Skeletal muscle tissue (tissue), 4 donors: ENCODE data around the gene PPP1R14C. TPM values are rescaled to one million over a fixed set of nuclear protein-coding genes. Genes with fewer than 3 reads are reported as not detected.
A peak's percentile ranks its signal among the peaks of the same experiment; 100 is the strongest.

Experiments used
- H3K27ac ChIP-seq: one replicate; pipeline ENCODE4 v1.7.0; 2013; ENCODE audit warnings: mild to moderate bottlenecking, low read depth, low read length, inconsistent platforms
- H3K27me3 ChIP-seq, 3 donors: one replicate each; pipeline ENCODE4 v1.7.0; 2013; ENCODE audit warnings: low read length in 3 of 3; ENCODE audit not compliant: control insufficient read depth in 3 of 3, insufficient read depth in 3 of 3
- H3K36me3 ChIP-seq, 3 donors: one replicate each; pipeline ENCODE4 v1.7.0; 2013; ENCODE audit warnings: low read length in 3 of 3; ENCODE audit not compliant: control insufficient read depth in 3 of 3, insufficient read depth in 3 of 3
- H3K4me1 ChIP-seq, 3 donors: one replicate each; pipeline ENCODE4 v1.7.0; 2013; ENCODE audit warnings: low read length in 3 of 3, mild to moderate bottlenecking in 3 of 3; ENCODE audit not compliant: control insufficient read depth in 3 of 3, insufficient read depth in 3 of 3
- H3K4me3 ChIP-seq, 3 donors: one replicate each; pipeline ENCODE4 v1.7.0; 2013; ENCODE audit warnings: low read length in 3 of 3
- H3K9ac ChIP-seq, 3 donors: one replicate each; pipeline ENCODE4 v1.7.0; 2013; ENCODE audit warnings: low read length in 3 of 3, mild to moderate bottlenecking in 3 of 3, moderate library complexity in 2 of 3, low read depth in 1 of 3
- H3K9me3 ChIP-seq, 3 donors: one replicate each; pipeline ENCODE4 v1.7.0; 2013; ENCODE audit warnings: low read length in 3 of 3; ENCODE audit not compliant: control insufficient read depth in 3 of 3
- total RNA-seq: library from RNA; depleted of rRNA; stranded (reverse); fragments of >200 nt; gene quantifications from one replicate; pipeline ENCODE4 v1.2.3, GENCODE V29; 2014
- donor health status: Osteomylitis.

PPP1R14C gene
- total RNA-seq, 1 donor from 2014 or later: 14.1 TPM

GRCh38 chr6:150271501-150272263, 128.8 kb downstream of the PPP1R14C start:
- H3K9me3 ChIP-seq: no peaks in the 10 kb centered on the region
- H3K4me3 ChIP-seq: no peak overlapping the region
- H3K27ac ChIP-seq: no peak overlapping the region
- no peaks in the 10 kb centered on the region for H3K36me3 ChIP-seq
- no peaks in the 10 kb centered on the region for H3K27me3 ChIP-seq
- no peak overlapping the region for H3K9ac ChIP-seq
- peaks cover 11 to 30% (median 18%) of the 10 kb centered on the region in 3 donors for H3K4me1 ChIP-seq

GRCh38 chr6:150272264-150272975, 129.6 kb downstream of the PPP1R14C start:
- Histone ChIP-seq H3K4me1 (peaks cover 12 to 30% (median 18%) of the 10 kb centered on the region in 3 donors), H3K36me3 (no peaks in the 10 kb centered on the region), H3K9me3 (no peaks in the 10 kb centered on the region), H3K9ac (no peak overlapping the region), H3K4me3 (no peak overlapping the region), H3K27ac (no peak overlapping the region), H3K27me3 (no peaks in the 10 kb centered on the region)

GRCh38 chr6:150272976-150273315, 130.1 kb downstream of the PPP1R14C start:
- Histone ChIP-seq H3K9me3 (no peaks in the 10 kb centered on the region), H3K27ac (no peak overlapping the region), H3K9ac (no peak overlapping the region), H3K4me3 (no peak overlapping the region), H3K27me3 (no peaks in the 10 kb centered on the region), H3K4me1 (peaks cover 12 to 30% (median 18%) of the 10 kb centered on the region in 3 donors), H3K36me3 (no peaks in the 10 kb centered on the region)

- peak overlapping the region; percentile 66 for H3K27ac ChIP-seq
These were observed 130.8 kb downstream of the PPP1R14C start for GRCh38 chr6:150273457-150274309.

GRCh38 chr6:150275489-150275888, 132.6 kb downstream of the PPP1R14C start:
- H3K27ac ChIP-seq: no peak overlapping the region
- H3K27me3 ChIP-seq: peaks cover 0 to 4% (median 0%) of the 10 kb centered on the region in 3 donors
- no peaks in the 10 kb centered on the region for H3K36me3 ChIP-seq
- H3K9ac ChIP-seq: no peak overlapping the region
- no peak overlapping the region for H3K4me3 ChIP-seq
- no peaks in the 10 kb centered on the region for H3K9me3 ChIP-seq
- peaks cover 11 to 16% (median 13%) of the 10 kb centered on the region in 3 donors for H3K4me1 ChIP-seq

More at GRCh38 chr6:150273457-150274309, 130.8 kb downstream of the PPP1R14C start:
- peaks cover 12 to 23% (median 14%) of the 10 kb centered on the region in 3 donors for H3K4me1 ChIP-seq
- peak overlapping the region in 1 of 3 donors; percentile 25 for H3K4me3 ChIP-seq
- no peaks in the 10 kb centered on the region for H3K36me3 ChIP-seq
- H3K9me3 ChIP-seq: no peaks in the 10 kb centered on the region
- peak overlapping the region in 2 of 3 donors; percentile 42 to 73 for H3K9ac ChIP-seq
- no peaks in the 10 kb centered on the region for H3K27me3 ChIP-seq

- no peaks in the 10 kb centered on the region for H3K9me3 ChIP-seq
- H3K9ac ChIP-seq: no peak overlapping the region
- no peak overlapping the region for H3K27ac ChIP-seq
- H3K36me3 ChIP-seq: no peaks in the 10 kb centered on the region
- no peak overlapping the region for H3K4me3 ChIP-seq
- H3K27me3 ChIP-seq: peaks cover 0 to 4% (median 0%) of the 10 kb centered on the region in 3 donors
- peaks cover 8 to 16% (median 13%) of the 10 kb centered on the region in 3 donors for H3K4me1 ChIP-seq
These were observed 133.5 kb downstream of the PPP1R14C start for GRCh38 chr6:150276168-150276936.

GRCh38 chr6:150276937-150277742, 134.3 kb downstream of the PPP1R14C start:
- H3K4me1 ChIP-seq: peaks cover 8 to 16% (median 13%) of the 10 kb centered on the region in 3 donors
- no peaks in the 10 kb centered on the region for H3K36me3 ChIP-seq
- no peak overlapping the region for H3K4me3 ChIP-seq
- H3K27me3 ChIP-seq: peaks cover 0 to 4% (median 0%) of the 10 kb centered on the region in 3 donors
- no peak overlapping the region for H3K27ac ChIP-seq
- no peak overlapping the region for H3K9ac ChIP-seq
- no peaks in the 10 kb centered on the region for H3K9me3 ChIP-seq

GRCh38 chr6:150279533-150279932, 136.7 kb downstream of the PPP1R14C start:
- Histone ChIP-seq H3K9ac (no peak overlapping the region), H3K27ac (no peak overlapping the region), H3K9me3 (peaks cover 0 to 3% (median 0%) of the 10 kb centered on the region in 3 donors), H3K36me3 (no peaks in the 10 kb centered on the region), H3K4me1 (peaks cover under 1 to 2% (median 1%) of the 10 kb centered on the region in 3 donors), H3K27me3 (peaks cover 0 to 4% (median 0%) of the 10 kb centered on the region in 3 donors), H3K4me3 (no peak overlapping the region)
